SK-N-MC (cell line): ENCODE results near the gene PLA1A.

Experiments
- EZH2 ChIP-seq: fragments of 200-600 bp; sonication (generic); IDR thresholded peaks from one replicate; pipeline ENCODE4 v1.6.1; 2017; ENCODE audit warnings: antibody characterized with exemption
- POLR2AphosphoS5 ChIP-seq: IDR thresholded peaks from 2 replicates; pipeline ENCODE4 v1.6.1; 2012; ENCODE audit warnings: mild to moderate bottlenecking, low read depth, low read length, borderline replicate concordance

DNA sequence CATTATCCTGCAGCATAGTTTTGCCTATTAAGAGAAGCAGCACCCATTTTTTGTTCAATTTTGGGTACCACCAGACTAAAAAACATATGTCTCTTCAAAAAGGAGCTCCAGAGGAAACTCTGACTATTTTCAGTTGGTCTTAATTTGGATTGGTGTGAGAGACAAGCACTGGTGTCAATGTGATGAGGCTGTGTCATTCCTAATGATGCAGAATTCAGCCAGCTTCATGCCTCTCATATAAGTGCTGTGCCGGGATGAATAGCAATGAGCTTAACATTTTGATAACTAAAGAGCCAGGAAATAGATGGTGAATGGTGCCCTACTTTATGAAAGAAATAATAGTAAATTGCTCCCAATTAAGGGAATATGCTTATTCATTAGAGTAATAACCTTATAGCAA is 46.8 kb downstream of the PLA1A start:
- no peak for TF ChIP-seq POLR2AphosphoS5
- no peak for TF ChIP-seq EZH2
